NCI-H1436 treated with DMSO at 0.1 percent for 48 hours (cell line): ENCODE results near the gene CCDC198.

Experiments
- DNase-seq: peaks from one replicate; lab custom pipeline; 2025; lab: John Stamatoyannopoulos, UW

Gene CCDC198

GRCh38 chr14:57493467-57494181, at the start of gene CCDC198:
TSS of gene CCDC198 (minus strand) at chr14:57493857. CDS start at chr14:57493715, 142 bp downstream.
- no peak for DNase-seq

GRCh38 chr14:57533214-57533613, 39.6 kb upstream of the CCDC198 start:
- DNase-seq: no peak

- DNase-seq: no peak
These were observed 36.9 kb upstream of the CCDC198 start for GRCh38 chr14:57530571-57530970.

GRCh38 chr14:57526942-57527341, 33.3 kb upstream of the CCDC198 start:
- no peak for DNase-seq

- no peak for DNase-seq
These were observed 25.4 kb upstream of the CCDC198 start for GRCh38 chr14:57519043-57519442.

GRCh38 chr14:57512220-57512619, 18.6 kb upstream of the CCDC198 start:
- DNase-seq: no peak

GRCh38 chr14:57508756-57509155, 15.1 kb upstream of the CCDC198 start:
- DNase-seq: no peak

GRCh38 chr14:57502586-57503254, 9.1 kb upstream of the CCDC198 start:
- no peak for DNase-seq

- no peak for DNase-seq
These were observed 7.4 kb upstream of the CCDC198 start for GRCh38 chr14:57501039-57501557.

- no peak for DNase-seq
These were observed 5.0 kb upstream of the CCDC198 start for GRCh38 chr14:57498659-57499058.

- DNase-seq: no peak
These were observed 4.4 kb upstream of the CCDC198 start for GRCh38 chr14:57498035-57498434.

GRCh38 chr14:57495416-57495815, 1.8 kb upstream of the CCDC198 start:
- no peak for DNase-seq

GRCh38 chr14:57492859-57493258, 798 bp downstream of the CCDC198 start:
- DNase-seq: no peak

GRCh38 chr14:57491640-57492039, 2.0 kb downstream of the CCDC198 start:
- no peak for DNase-seq

- DNase-seq: no peak
These were observed 5.9 kb downstream of the CCDC198 start for GRCh38 chr14:57487771-57488170.

GRCh38 chr14:57486767-57487379, 6.8 kb downstream of the CCDC198 start:
- DNase-seq: peak; percentile 47

- DNase-seq: no peak
These were observed 8.0 kb downstream of the CCDC198 start for GRCh38 chr14:57485635-57486034.

- no peak for DNase-seq
These were observed 11.5 kb downstream of the CCDC198 start for GRCh38 chr14:57482120-57482519.

- no peak for DNase-seq
These were observed 13.6 kb downstream of the CCDC198 start for GRCh38 chr14:57480051-57480450.

- no peak for DNase-seq
These were observed 14.5 kb downstream of the CCDC198 start for GRCh38 chr14:57479197-57479596.

GRCh38 chr14:57478050-57478449, 15.6 kb downstream of the CCDC198 start:
- DNase-seq: no peak

GRCh38 chr14:57470909-57471308, 22.7 kb downstream of the CCDC198 start:
- DNase-seq: no peak
